HG02571 (cell line): ENCODE measurements around the gene LEMD1.

Experiments
- ATAC-seq: cut with Tn5 transposase; IDR thresholded peaks from one replicate; pipeline ENCODE4 v1.9.1; 2021; ENCODE audit warnings: mild to moderate bottlenecking, moderate library complexity; ENCODE audit not compliant: unreplicated experiment

Gene LEMD1

DNA sequence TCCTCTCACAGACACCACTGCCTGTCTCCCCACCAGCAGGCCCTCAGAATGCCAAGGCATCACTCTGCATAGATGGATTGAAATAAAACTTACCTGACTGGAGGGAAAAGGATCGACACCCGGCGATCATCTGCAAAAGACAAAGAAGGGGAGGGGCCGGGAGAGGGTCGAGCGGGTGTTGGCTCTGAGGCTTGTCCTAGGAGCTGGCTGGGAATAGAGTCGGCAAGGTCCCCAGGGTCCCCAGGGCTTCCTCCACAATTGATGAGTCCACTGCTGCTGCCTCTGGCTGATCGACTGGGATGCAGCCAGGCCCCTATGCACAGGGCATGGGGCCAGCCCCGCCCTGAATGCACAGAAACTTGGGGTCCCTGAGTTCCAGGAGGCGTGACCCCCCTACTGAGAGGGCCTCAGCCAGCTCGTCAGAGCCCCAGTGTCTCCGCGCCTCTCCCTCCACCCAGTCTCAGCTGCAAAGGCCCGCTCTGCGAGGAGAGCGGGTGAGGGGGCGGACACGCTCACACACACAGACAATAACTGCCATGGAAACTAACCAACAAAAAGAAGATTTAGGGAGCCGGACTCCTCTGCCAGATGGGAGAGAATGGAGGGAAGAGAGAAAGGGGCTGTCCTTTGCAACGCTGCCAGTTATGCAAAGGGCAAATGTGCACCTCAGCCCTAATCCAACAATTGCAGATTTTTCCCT lies 65.3 kb downstream of the LEMD1 start, which contains the start of gene KLHDC8A:
TSS of gene KLHDC8A (minus strand) at position 483 of the 700 bp plus-strand sequence. CDS start 13,318 bp downstream, outside the sequence.
- no peak for ATAC-seq

DNA sequence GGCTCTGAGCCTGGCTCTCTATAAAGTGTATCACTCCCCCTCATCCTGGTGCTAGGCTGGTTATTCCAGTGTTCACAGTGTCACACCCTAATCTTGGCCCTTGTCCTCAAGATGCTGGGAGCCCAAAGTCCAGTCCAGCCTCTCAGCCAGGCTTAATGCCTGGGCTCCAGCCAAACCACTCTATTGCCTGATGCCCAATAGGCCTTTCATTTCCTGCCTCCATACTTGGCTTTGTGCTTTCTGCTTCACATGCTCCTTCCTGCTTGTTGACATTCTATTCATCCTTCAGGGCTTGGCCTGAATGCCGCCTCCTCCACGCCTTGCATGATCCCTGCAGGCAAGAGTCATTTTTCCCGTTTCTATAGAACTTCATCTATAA lies 66.8 kb downstream of the LEMD1 start:
- ATAC-seq = no peak

DNA sequence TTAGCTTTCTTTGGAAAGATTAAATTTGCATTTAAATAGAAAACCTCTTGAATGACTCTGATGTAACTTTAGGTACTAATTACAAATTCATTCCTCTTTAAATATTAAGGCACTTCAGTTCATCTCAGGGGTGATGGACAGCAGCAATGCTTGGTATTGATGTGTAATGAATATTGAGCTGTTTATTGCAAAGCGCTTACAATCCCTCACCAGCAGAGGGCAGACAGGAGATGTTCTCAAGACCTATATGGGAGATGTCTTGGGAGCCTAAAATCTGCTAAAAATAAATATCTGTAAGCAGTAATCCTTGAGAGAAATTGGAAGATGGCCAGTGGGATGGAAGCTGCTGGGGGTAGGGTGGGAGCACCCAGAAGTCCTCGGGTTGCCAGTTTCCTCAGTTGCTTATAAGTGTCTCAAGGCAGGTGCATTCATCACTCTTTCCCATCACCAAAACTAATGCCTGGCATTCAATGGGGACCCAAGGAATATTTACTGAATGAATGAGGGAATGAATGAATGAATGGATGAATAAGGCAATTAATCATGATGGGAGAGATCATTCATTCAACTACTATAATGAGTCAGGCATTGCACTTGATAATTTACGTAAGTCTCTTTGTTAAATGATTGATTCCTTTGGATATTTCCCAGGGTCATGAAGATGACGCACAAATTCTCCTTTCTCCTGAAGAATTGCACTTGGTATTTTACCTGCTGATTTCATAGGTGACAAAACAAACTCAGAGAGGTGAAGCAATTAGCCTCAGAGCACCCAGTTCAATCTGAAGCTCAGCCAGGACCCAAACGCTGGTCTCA lies 67.4 kb downstream of the LEMD1 start:
- no peak for ATAC-seq

DNA sequence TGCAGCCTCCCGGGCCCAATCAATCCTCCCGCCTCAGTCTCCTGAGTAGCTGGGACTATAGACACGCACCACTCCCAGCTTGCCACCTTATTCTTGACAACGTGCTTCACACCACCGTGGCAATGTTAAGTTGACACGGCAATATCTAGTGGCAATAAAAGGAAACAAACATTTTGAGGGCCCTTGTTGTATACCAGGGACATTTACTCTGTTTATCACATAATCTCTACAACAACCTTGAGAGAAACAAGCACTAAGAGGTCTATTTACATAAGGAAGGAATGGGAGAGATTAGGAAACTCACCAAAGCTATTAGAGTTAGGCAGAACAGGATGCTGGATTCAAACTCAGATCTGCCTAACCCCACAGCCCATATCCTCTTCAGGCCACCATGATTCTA lies 68.2 kb downstream of the LEMD1 start:
- ATAC-seq = no peak

DNA sequence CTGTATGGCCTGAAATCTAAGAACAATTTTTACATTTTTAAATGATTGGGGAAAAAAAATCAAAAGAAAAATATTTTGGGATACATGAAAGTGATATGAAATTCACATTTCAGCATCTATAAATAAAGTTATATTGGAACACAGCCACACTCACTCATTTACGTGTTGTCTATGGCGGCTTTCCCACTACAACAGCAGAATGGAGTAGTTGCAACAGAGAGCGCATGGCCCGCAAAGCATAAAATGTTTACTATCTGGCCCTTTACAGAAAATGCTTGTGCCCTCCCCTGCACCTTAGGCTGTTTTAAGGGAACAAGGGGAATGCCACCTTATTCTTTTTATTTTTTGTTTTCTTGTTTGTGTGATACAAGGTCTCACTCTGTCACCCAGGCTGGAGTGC lies 68.7 kb downstream of the LEMD1 start:
- ATAC-seq = no peak

DNA sequence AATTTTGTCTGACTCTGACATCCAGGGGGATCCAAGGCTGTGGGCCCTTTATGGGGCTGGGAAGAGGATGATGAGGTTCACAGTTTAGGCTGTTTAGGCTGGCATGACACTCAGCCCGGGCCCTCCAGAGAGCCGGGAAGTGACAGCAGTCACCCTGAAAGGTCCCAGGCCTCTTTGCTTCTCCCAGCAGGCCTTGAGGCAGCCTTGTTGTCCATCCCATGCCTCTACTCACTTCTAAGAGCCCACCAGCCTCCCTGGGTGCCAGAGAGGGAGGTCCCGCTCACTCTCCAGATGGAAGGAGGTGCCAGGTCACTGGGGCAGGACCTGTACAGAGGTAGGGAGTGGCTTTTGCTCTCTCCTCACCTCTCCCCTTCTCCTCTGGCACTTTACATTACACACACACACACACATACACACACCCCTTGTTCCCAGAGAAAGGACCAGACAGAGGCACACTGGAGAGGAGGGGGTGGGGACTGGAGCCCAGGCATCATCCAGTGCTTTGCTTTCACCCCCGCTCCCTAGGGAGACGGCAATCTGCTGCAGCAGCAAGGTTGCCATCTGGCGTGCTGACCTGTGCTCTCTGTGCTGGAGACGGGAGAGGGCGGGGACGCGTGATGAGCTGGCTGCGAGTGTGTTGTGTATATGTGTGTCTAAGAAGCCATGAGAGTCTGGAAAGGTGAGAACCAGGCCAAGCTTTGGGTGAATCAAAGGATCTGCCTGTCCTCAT lies 69.7 kb downstream of the LEMD1 start:
- no peak for ATAC-seq

DNA sequence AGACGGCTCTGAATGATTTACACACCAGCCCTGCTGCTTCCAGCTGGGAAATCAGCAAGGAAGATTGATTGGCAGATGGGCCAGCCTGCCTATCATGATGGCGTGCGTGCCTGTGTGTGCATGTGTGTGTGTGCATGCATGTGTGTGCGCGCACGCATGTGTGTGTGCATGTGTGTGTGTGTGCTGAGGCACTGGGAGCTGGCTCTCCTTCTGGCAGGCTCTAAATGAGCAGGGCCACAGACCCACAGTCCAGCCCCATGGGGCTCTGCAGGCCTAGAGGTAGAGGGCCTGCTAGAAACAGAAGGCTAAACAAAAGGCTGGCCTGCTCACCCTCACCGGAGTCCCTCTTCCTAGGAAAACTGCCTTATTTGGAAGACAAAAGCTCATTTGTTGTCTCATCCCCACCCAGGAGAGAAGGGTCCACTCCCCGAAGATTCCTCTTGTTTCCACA lies 71.1 kb downstream of the LEMD1 start:
- no peak for ATAC-seq

DNA sequence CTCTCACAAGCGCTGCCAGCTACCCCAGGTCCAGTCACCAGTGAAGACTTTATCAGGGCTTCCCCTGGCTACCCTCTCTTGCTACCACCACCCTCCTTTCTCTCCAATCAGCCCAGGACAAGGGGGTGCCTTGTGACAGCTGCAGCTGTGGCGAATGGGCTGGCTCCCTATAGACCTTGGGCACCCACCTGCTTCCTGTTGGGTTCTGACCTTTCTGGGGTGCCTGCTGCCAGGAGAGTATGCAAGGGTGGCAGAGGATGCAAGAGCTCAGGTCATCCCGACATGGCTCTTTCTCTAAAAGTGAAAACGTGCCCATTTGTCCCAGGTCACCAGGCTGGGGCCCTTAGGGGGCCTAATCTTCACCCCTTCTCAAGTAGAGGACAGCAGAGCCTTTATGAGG lies 71.7 kb downstream of the LEMD1 start:
- ATAC-seq = no peak

DNA sequence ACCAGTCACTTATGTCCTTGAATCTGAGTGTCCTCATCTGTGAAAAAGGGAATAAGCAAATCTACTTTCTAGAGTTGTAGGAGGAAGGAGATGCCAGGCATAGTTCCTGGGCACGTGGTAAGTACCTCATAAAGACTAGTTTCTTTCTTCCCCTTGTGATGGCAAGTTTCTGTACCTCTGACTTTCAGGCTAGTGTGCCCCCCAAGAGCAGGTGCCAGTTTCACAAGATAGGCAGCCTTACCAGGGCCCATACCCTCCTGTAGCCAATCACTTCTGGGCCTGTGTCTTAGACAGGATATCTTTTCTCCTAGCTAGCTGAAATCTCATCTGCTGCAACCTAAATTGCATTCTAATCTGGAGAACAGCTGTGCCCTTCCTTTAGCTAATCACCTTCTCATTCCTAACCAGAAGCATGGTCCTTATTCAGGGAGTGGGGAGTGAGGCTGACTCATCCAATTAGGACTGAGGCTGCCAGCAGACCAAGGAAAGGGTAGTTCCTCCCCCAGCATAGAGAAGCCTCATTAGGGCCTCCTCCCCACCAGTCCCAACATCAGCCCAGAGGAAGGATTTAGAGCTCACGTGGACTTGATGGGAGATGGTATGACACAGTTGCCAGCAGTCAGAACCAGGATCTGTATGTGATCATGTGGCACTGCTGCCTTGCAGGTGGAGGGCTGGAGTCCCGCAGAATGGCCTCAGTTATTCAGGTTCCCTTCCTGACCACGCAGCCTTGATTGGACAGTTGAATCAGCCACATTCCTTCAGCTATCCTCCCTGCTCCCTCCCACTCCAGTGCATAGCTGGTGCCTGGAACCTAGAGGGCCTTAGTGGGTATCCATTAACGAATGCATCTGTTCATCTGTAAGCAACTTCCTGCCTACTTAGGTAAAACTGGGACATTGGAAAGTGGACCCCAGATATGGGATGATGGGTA lies 73.0 kb downstream of the LEMD1 start:
- no peak for ATAC-seq

DNA sequence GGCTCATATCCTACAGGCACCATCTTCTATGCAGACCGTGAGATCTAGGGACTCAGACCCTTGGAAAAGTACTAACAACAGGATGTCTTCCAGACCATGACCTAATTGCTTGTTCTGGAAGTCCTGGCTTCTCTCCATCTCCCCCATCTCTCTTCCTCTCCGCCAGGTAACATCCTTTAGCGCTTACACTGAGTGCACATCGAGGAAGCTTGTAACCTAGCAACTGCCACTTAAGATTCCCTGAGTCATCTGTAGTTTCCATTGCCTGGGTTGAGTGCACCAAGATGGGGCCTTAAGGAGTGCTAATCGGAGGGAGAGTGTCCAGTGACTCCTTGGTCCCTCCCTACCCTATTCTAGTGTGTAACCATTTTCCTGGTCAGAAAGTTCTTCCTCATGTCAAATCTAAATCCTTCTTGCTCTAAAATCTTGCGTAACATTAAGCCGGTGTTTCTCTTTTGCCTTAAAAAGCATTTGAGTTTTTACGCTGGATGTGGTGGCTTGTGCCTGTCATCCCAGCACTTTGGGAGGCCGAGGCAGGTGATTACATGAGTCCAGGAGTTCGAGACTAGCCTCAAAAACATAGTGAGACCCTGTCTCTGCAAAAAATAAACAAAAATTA lies 74.8 kb downstream of the LEMD1 start:
- ATAC-seq = no peak

DNA sequence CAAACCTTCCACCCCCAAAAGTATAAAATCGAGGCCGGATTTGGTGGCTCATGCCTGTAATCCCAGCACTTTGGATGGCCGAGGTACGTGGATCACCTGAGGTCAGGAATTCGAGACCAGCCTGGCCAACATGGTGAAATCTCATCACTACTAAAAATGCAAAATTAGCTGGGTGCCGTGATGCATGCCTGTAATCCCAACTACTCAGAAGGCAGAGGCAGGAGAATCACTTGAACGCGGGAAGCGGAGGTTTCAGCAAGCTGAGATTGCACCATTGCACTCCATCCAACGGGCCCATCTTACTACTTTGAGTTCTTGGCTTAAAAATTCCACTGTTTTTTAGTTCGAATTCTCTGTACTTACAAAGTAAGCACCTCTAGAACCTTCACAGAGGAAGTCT lies 76.1 kb downstream of the LEMD1 start:
- ATAC-seq = no peak

DNA sequence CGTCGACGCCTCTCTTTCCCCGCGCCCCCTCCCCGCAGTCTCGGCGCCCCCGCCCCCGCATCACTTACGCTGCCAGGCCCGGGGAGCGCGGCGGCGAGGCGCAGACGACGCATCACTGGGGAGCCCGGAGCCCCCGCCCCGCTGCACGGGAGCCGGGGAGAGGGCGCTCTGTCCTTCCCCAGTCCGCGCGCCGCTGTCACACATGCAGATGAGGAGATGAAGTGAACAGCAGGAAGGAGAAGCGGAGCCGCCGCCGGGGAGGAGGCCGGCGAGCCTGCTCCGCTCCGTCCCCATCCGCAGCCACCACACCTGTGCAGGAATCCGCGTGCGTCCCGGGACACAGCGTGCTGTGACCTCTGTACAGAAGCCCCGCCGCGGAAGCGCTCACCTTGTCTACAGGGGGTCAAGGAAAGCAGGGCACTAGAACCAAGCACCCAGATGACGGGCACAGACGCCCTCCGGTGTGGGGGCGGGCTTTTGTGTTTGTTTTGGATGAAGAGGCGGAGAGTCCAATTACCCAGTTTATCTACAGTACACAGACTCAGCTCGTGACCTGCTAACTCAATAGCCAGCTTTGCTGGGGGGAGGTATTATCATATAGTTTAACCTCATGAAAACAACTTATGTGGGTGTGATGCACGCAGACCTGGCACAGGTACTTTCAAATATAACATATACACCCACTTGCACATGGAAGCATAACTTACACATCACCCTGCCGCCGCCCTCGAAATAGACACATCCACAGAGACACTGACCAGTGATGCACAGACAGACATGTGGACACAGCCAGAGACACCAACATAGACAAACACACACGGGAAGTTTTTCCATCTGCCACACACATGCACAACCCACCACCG lies 77.6 kb downstream of the LEMD1 start:
- ATAC-seq = no peak

DNA sequence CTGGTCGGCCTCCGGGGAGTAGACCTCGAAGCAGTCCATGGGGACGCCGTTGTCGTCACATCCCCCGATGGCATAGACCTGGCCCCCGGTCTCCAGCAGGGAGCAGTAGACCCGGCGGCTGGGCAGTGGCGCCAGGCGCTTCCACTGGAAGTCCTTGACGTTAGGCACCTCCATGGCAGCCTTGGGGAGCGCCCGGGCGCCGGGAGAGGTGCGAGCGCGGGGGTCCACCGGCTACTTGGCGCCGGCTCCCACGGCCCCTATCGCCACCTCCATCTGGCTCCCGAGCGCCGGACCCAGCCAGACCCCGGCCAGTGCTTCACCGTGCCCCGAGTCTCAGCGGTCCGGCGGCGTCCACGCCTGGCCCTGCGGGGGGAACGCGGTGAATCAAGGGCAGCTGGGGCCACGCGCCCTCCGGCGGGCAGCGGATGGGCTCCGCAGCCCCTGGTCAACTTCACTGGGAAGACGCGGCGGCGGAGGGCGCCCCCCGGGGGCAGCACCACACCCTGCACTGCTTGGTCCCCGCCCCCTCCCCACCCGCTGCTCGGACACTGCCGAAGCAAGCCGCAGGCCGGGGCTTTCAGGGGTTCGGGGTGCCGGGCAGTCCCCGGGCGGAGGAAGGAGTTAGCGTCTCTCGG lies 78.3 kb downstream of the LEMD1 start:
- ATAC-seq = no peak

DNA sequence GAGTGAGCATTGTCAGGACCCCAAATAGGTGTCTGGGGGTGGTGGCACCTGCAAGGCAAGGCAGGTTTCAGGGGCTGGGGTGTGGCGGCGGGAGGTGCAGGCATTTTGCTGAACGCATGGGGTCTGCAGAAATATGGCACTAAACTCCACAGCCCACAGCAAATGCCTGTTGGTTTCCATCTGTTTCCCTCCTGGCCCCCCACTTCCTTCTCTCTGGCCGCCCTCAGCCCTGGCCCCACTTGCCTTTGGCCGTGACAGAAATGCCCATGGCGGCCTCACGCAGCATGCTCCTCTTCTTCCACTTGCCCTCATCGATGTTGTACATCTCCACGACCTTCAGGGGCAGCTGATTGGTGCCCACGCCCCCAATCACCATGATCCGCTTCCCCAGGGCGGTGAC lies 78.9 kb downstream of the LEMD1 start:
- no peak for ATAC-seq

DNA sequence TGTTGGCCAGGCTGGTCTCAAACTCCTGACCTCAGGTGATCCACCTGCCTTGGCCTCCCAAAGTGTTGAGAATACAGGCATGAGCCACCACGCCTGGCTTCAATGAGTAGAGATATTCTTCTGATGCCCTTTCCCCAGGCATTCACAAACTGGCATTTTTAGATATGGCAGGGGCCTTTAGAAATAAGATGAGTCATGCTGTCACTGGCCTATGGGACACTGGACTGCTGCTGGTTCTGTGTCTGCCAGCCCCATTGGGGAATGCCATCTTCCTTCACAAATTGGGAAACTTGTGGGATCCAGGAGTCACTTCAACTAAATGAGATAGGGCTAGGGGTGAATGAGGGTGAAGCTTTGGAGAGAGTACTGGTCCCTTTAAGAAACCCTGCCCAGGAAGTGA lies 81.2 kb downstream of the LEMD1 start:
- ATAC-seq = no peak

DNA sequence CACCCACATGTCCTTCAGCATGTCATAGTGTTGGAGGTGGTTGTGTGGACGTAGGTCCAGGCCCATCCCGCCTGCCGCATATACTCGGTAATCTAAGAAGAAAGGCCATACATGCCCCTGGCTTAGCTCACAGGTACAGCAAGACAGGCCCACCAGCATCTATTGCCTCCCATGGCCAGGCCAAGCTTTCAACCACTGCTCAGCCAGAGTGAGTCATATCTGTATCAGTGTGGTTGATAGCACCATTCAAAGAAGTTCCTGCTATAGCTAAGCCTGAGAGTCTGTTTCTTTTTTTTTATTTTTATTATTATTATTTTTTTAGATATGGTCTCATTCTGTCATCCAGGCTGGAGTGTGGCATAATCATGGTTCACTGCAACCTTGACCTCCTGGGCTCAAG lies 82.1 kb downstream of the LEMD1 start:
- peak; percentile 73 for ATAC-seq

DNA sequence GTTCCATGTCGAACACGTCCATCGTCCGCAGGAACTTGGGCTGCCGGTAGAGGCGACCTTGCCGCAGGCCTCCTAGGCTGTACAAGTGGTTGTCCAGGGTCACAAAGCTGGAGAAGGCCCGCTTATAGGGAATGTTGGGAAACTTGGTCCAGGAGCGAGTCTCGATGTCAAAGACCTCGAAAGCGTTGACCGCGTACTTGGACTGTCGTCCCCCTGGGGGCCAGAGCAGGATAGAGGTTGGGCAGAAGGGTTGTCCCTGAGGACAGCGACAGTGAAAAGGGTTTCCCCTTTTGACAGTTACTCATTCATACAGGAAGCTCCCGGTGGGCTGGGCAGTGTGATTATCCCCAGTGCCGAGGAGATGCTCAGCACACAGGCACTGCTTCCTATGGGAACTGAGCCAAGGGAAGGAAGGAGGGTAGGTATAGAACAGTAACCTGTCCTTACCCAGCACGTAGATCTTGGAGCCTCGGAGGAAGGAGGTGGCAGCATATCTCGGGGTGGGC lies 82.6 kb downstream of the LEMD1 start:
- ATAC-seq = no peak

DNA sequence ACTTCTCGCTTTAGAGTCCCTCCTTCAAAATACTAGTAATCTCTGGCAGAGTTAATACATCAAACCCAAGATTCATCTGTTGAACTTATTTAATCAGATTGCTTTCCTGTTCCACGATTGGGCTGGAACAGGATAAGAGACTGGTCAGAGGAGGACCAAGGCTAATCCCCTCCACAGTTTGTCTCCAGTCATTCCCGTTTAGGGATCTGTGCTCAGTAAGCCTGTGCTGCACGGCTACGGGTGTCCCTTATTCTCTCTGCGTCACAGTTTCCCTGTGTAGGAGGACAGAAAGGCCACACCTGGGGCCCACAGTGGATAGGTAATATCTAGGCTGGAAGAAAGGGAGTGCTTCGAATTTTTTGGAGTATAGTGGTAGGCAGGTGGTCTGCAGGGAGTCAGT lies 83.8 kb downstream of the LEMD1 start:
- ATAC-seq = no peak

DNA sequence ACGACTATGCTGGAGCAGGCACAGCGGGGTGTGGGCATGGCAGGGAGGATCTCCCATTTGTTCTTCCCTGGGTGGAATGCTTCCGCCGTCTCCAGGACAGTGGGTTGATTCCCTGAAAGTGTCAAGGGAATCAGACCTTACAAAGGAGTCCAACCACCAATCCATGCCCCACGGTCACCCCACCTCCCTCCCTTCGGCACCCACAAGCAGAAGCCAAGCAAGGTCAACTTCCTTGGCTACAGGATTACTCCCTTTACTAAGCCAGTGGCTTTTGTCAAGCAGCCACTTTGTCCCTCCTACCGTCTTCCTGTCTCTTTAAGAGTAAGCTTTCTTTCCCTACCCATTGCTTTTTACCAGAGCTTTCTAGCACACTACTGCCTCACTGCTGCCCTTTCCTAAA lies 84.4 kb downstream of the LEMD1 start:
- no peak for ATAC-seq
